Kasumi-1 (cell line): ENCODE data around the gene TRIML1.
"Not testable (repeated sequence)": the region's sequence is repeated elsewhere in the genome, so short reads cannot be mapped to it uniquely, and the experiment has no call there.

Experiments used
- DNase-seq, 2 experiments: peaks; one replicate each; lab custom pipeline; 2025; lab: John Stamatoyannopoulos, UW

TRIML1 gene

GRCh38 chr4:188154668-188155405, 15.6 kb downstream of the TRIML1 start:
- DNase-seq, result no peak

DNA sequence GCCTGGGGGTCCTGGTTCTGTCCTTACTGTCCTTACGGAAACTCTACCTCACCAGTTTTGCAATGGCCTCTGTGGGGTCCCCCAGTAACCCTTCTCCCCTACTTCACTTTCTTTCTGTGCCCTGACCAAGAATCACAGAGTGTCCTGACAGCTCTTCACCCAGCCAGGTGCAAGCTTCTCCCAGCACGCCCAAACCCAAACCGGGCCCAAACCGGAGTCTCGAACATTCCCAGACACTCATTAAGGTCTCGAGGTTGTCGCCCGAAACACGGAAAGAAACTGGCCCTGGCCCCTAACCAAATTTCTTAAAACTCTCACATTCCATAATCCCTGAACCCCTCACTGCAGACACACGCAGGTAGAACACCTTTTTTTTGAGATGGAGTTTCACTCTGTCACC, 19.1 kb downstream of the TRIML1 start:
- no peak for DNase-seq

- not testable (repeated sequence) for DNase-seq
These were observed 20.4 kb downstream of the TRIML1 start for GRCh38 chr4:188159513-188160226.

DNA sequence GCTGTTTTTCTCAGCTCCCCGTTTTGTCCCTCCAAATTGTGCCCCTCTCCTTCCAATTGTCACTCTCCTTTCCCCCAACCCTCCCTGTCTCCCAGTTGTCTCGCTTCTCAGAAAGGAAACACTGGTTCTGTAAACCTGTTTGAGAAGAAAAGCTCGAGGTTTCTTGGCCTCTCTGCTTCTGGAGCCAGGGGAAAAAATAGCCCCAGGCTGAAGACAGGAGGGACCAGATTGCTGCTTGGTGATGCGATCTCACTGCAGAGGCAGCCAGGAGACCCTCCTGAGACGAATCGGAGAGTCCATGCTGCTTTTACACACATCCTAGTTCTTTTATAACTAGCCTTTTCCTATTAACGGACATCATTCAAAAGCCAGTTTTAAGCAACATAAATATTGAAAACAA, 21.2 kb downstream of the TRIML1 start:
- DNase-seq, result no peak

- no peak for DNase-seq
These were observed 21.9 kb downstream of the TRIML1 start for GRCh38 chr4:188161167-188161566.

DNA sequence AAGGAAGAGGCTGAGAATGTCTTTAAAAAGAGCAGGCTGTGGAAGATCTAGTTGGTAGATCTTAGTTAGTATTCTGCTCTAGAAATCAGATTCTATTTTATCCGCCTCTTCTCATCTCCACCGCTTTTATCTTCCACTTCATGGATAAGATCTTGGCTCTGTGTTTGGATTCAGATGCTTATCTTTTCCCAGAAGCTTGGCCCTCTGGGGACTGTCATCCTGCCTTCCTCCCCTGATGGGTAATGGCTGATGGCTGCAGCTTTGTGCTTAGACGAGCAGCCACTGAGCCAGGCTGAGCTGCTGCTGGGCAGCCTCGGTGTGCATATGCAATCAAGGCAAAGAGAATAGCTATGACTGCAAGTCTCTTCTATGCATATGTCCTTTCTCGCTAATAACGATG, 23.5 kb downstream of the TRIML1 start:
- DNase-seq, result no peak

- DNase-seq, result no peak
These were observed 29.6 kb downstream of the TRIML1 start for GRCh38 chr4:188168726-188169373.

- no peak for DNase-seq
These were observed 32.3 kb downstream of the TRIML1 start for GRCh38 chr4:188171551-188171950.

GRCh38 chr4:188175288-188175687, 36.0 kb downstream of the TRIML1 start:
- no peak for DNase-seq

DNA sequence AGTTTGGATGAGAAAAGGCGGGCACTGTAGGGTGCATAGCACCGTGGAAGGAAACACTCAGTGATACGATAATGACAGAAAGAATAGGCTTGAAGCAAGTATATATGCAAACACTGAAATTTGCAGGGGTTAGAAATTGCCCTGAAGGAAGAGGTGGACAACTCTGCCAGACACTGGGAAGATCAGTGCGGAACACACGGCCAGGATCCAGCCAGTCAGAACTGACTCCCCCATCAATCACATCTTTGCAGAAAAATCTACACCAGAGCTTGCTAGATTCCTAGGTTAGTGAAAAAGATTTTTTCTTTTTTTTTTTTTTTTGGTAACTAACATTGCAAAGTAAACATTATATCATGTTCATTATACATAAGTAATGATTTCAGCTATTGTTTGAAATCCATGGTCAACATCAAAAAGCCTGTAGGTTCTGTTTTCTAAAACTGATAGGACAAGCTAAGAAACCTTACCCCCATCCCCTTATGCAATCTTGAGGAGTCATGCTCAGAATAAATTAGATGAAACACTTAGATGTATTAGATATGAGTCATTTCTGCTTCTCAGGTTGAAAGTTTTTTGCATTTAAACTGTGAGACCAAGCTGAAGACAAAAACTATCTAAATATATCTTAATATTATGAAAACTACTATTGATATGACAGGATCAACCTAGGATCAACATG, 38.9 kb downstream of the TRIML1 start:
- no peak for DNase-seq

GRCh38 chr4:188178806-188179205, 39.6 kb downstream of the TRIML1 start:
- DNase-seq, result no peak

GRCh38 chr4:188187106-188187505, 47.9 kb downstream of the TRIML1 start:
- no peak for DNase-seq

DNA sequence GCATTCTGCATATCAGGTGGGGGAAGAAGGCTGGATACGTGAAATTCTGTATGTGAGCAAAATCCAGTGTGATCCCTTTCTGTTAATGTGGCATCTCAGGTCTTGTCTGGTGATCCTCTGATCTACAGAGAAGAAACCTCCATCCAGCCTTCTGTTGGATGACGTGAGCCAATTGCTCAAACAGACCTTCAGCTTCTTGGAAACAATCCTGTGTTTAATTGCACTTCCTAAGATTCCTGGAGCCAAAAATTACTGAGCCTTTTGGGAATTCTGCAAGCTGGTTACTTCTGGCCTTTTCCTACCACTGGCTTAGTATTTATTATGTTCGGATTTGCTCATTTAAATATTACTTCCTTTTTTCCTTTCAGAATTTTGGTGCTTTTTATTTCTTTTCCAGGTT, 51.2 kb downstream of the TRIML1 start:
- DNase-seq, result no peak

DNA sequence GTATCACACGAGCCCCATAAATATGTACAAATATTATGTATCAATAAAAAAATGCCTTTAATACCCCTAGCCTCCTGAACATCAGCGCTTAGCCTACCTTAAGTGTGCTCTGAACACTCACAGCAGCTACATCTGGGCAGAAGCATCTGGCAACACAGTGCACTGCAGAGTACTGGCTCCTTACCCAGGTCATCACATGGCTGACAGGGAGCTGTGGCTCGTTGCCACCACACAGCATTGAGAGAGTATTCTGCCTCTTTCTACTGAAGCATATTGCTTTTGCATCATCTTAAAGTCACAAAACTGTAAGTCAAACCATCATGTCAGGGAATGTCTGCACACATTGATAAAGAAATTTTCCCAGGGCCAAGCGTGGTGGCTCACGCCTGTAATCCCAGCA, 55.2 kb downstream of the TRIML1 start:
- no peak for DNase-seq

DNA sequence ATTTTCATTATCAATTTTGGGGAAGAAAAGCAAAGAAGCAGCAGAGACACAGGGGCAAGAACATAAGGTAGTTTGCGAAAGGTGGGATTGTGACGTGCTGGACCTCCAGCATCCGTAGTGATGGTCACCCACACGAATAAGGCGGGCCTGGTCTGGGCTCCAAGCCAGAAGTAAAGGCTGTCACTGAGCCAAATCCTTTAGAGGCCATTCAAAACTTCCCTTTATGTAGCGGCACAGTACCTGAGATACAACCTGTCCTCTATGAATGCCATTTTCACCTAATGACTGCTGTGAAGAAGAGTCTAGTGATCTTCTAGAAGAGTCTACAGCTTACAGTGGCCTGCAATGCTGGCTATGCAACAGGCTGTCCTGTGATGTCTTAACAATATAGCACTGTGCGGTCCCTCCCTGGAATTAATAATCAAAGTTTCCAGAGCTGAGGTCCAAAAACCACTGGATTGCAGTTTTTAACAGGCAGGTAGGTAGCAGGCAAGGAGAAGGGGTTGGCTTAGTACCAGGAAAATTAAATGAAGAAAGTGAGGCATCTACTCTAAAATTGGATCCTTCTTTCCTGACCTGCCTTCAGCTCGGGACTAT, 56.2 kb downstream of the TRIML1 start:
- no peak for DNase-seq

- no peak for DNase-seq
These were observed 57.0 kb downstream of the TRIML1 start for GRCh38 chr4:188196134-188196735.
